Ishikawa (cell line): Measurements from ENCODE around the gene AKAP3.

Experiments
- CEBPB ChIP-seq: IDR thresholded peaks from 2 replicates; pipeline ENCODE4 v1.6.1; 2012
- CREB1 ChIP-seq: IDR thresholded peaks from 2 replicates; pipeline ENCODE4 v1.6.1; 2012; ENCODE audit warnings: low read depth
- EGR1 ChIP-seq: IDR thresholded peaks from 2 replicates; pipeline ENCODE4 v1.6.1; 2012
- EP300 ChIP-seq: IDR thresholded peaks from 2 replicates; pipeline ENCODE4 v1.6.1; 2012; ENCODE audit warnings: borderline replicate concordance
- FOXM1 ChIP-seq: IDR thresholded peaks from 2 replicates; pipeline ENCODE4 v1.6.1; 2012; ENCODE audit warnings: low read depth, borderline replicate concordance
- NFIC ChIP-seq: IDR thresholded peaks from 2 replicates; pipeline ENCODE4 v1.6.1; 2012
- RAD21 ChIP-seq: IDR thresholded peaks from 2 replicates; pipeline ENCODE4 v1.6.1; 2012; ENCODE audit warnings: low read depth
- REST ChIP-seq: IDR thresholded peaks from 2 replicates; pipeline ENCODE4 v1.6.1; 2012; ENCODE audit warnings: low read depth, mild to moderate bottlenecking
- TAF1 ChIP-seq: IDR thresholded peaks from 2 replicates; pipeline ENCODE4 v1.6.1; 2012; ENCODE audit warnings: low read depth, mild to moderate bottlenecking
- TCF12 ChIP-seq: IDR thresholded peaks from 2 replicates; pipeline ENCODE4 v1.6.1; 2012; ENCODE audit warnings: low read depth
- TEAD4 ChIP-seq: IDR thresholded peaks from 2 replicates; pipeline ENCODE4 v1.6.1; 2012
- USF1 ChIP-seq: IDR thresholded peaks from 2 replicates; pipeline ENCODE4 v1.6.1; 2012
- YY1 ChIP-seq: IDR thresholded peaks from 2 replicates; pipeline ENCODE4 v1.6.1; 2012; ENCODE audit warnings: low read depth
- ZBTB7A ChIP-seq: IDR thresholded peaks from 2 replicates; pipeline ENCODE4 v1.6.1; 2012; ENCODE audit warnings: low read depth
- TF ChIP-seq, protein P1 (sequence below): IDR thresholded peaks from 2 replicates; pipeline ENCODE4 v1.6.1; 2012

Gene AKAP3

GRCh38 chr12:4604684-4605193 is 44.1 kb downstream of the AKAP3 start:
- TF ChIP-seq, protein P1, sequence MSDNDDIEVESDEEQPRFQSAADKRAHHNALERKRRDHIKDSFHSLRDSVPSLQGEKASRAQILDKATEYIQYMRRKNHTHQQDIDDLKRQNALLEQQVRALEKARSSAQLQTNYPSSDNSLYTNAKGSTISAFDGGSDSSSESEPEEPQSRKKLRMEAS = peak; percentile 90
- TF ChIP-seq FOXM1 (no peak), RAD21 (peak; percentile 71), TCF12 (peak; percentile 57), TAF1 (peak; percentile 57; the same call in 1 of the 2 replicates), YY1 (peak; percentile 33), NFIC (no peak), CEBPB (peak; percentile 27; the same call in 1 of the 2 replicates)

DNA sequence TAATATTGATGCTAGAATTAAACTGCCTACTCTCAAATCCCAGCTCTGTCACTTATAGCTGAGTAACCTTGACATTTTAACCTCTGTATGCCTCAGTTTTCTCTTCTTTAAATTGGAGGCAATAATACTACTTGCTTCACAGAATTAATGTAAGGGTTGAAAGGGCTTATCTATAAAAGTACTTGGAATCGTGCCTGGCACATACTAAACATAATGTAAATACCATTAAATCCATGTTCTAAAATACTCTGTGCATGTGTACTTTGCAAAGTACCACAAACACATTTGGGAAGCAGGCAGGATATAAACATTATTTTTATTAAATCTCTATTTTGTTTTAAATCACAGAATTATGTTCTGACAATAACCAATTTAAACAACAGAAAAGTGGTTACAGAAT is 44.9 kb downstream of the AKAP3 start:
- TF ChIP-seq EP300 (no peak), NFIC (no peak), ZBTB7A (no peak), TCF12 (no peak), CEBPB (no peak), FOXM1 (no peak), TAF1 (no peak), EGR1 (no peak), YY1 (no peak), CREB1 (no peak), RAD21 (no peak), REST (no peak), TEAD4 (no peak)
- TF ChIP-seq, protein P1 = no peak

GRCh38 chr12:4603421-4603820 is 45.4 kb downstream of the AKAP3 start:
- TF ChIP-seq, protein P1 = no peak
- TF ChIP-seq ZBTB7A = no peak

DNA sequence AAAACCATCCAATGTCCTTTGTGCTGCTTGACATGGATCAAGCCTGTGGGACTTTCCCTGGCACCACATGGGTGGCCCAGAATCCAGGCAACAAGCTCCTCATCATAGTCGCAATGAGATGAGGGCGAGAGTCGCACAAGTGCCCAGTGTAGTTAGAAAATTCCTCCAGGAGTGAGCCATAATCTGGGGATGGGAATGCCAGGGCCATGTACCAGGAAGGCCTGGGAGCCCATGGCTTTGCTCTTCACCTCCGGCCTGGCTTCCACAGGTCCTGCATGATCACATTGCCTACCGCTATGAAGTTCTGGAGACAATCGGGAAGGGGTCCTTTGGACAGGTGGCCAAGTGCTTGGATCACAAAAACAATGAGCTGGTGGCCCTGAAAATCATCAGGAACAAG is 53.0 kb downstream of the AKAP3 start:
- no peak for TF ChIP-seq CREB1
- no peak for TF ChIP-seq RAD21
- no peak for TF ChIP-seq USF1
- no peak for TF ChIP-seq CEBPB
- TF ChIP-seq EP300 = no peak
- no peak for TF ChIP-seq ZBTB7A
- TF ChIP-seq TEAD4 = no peak
- no peak for TF ChIP-seq TCF12
- no peak for TF ChIP-seq YY1
- no peak for TF ChIP-seq TAF1
- TF ChIP-seq NFIC = no peak
- TF ChIP-seq, protein P1 = no peak
- no peak for TF ChIP-seq REST
- no peak for TF ChIP-seq EGR1
- TF ChIP-seq FOXM1 = no peak

DNA sequence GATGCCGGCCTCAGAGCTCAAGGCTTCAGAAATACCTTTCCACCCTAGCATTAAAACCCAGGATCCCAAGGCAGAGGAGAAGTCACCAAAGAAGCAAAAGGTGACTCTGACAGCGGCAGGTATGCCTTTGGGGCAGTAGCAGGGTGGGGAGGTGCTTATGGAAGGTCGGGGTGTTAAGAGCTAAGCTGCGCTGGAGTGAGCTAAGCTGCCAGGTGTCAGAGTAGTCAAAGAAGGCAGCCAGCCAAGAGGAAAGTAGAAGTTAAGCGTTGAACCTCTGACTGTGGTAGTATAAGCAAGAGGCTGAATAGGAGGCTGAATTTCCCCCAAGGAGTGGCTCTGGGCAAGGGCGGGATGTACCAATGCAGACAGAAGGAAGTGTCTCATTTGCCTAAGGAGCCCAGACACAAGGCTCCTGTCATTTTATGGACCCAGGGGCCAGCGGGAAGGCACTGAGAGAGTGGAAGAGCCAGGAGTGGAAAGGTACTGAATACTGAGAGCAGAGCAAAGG is 57.6 kb downstream of the AKAP3 start:
- TF ChIP-seq TCF12 (no peak), YY1 (no peak), CEBPB (no peak), EGR1 (no peak), REST (no peak), FOXM1 (no peak), USF1 (no peak), ZBTB7A (no peak)
- TF ChIP-seq, protein P1 = no peak
